GM19468 (cell line): ENCODE measurements around the gene EEPD1.

Source experiments
- ATAC-seq: cut with Tn5 transposase; IDR thresholded peaks from one replicate; pipeline ENCODE4 v1.9.1; 2021; ENCODE audit warnings: mild to moderate bottlenecking, moderate library complexity, moderate number of reproducible peaks; ENCODE audit not compliant: unreplicated experiment; ENCODE audit errors: extremely low read depth

EEPD1 gene

GRCh38 chr7:36188266-36188665 lies 35.2 kb downstream of the EEPD1 start:
- no peak for ATAC-seq

- ATAC-seq: no peak
Observed at GRCh38 chr7:36188906-36189305, 35.9 kb downstream of the EEPD1 start.

- no peak for ATAC-seq
Observed at GRCh38 chr7:36190447-36191291, 37.6 kb downstream of the EEPD1 start.

- no peak for ATAC-seq
Observed at GRCh38 chr7:36191292-36191920, 38.4 kb downstream of the EEPD1 start.

- no peak for ATAC-seq
Observed at GRCh38 chr7:36192053-36192824, 39.2 kb downstream of the EEPD1 start.

GRCh38 chr7:36192877-36193276 lies 39.8 kb downstream of the EEPD1 start:
- no peak for ATAC-seq

GRCh38 chr7:36198854-36199266 lies 45.8 kb downstream of the EEPD1 start:
- ATAC-seq: no peak

- no peak for ATAC-seq
Observed at GRCh38 chr7:36199329-36199728, 46.3 kb downstream of the EEPD1 start.

- ATAC-seq: no peak
Observed at GRCh38 chr7:36201122-36201723, 48.2 kb downstream of the EEPD1 start.

GRCh38 chr7:36202398-36202797 lies 49.3 kb downstream of the EEPD1 start:
- ATAC-seq: no peak

GRCh38 chr7:36203071-36203790 lies 50.2 kb downstream of the EEPD1 start:
- no peak for ATAC-seq

- ATAC-seq: no peak
Observed at GRCh38 chr7:36204044-36204663, 51.1 kb downstream of the EEPD1 start.

GRCh38 chr7:36204929-36205635 lies 52.0 kb downstream of the EEPD1 start:
- ATAC-seq: no peak

- ATAC-seq: no peak
Observed at GRCh38 chr7:36205803-36206202, 52.7 kb downstream of the EEPD1 start.

- ATAC-seq: no peak
Observed at GRCh38 chr7:36207451-36208291, 54.6 kb downstream of the EEPD1 start.

- no peak for ATAC-seq
Observed at GRCh38 chr7:36208426-36208825, 55.4 kb downstream of the EEPD1 start.

GRCh38 chr7:36208997-36209813 lies 56.2 kb downstream of the EEPD1 start:
- no peak for ATAC-seq
